ENCODE measurements around the gene PAK4. TPM values are rescaled to one million over a fixed set of nuclear protein-coding genes. Genes with fewer than 3 reads are reported as not detected.

Gene PAK4
- total RNA-seq, 1 experiment from 2014 or later, result 14.0 TPM

DNA sequence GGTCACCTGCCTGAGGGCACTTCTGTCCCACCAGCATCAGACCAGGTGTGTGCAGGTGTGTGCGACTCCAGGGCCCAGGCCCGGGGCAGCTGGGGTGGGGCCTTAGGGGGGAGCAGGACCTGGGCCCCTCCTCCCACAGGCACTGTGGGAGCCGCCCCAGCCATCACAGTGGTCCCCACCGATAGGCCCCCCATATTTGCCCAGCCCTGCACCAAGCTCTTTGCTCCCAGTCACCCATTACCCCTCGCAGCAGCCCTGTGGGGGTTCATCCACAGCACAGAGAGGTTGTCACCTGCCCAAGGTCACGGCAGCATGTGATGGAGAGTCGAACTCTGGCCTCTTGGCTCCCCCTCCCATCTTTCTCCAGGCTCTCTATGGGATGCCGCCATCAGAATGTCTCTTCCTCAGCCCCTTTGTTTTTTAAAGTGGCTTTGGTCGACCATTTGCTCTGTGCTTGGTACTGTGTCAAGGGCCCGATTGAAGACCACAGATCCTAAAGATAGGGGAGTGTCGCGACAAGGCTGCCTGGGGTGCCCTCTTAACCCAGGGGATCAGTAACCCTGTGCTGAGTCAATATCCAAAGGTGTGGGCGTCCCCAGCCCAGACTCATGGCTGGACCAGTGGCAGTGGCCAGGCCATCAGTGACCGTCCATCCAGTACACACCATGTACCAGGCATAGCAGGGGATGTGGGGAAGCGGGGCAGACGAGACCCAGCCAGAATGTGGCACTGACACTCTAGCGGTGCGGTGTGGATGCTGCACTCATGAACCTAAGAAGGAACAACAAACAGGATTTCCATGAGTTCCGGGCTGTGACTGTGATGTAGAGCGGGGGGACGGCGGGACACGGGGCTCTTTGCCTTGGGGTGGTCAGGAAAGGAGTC lies 42.9 kb downstream of the PAK4 start:
- Histone ChIP-seq H3K4me3 (ENCODE audit: insufficient read depth, low read depth, low read length) (no peak overlapping the region), H3K36me3 (replicated peaks; ENCODE audit: control insufficient read depth, insufficient read depth, low read length) (no peaks in the 10 kb centered on the region; the same call in 1 of the 2 replicates), H3K27me3 (ENCODE audit: control insufficient read depth, insufficient read depth, low read length) (no peaks in the 10 kb centered on the region)
- peak; percentile 66 for DNase-seq

- DNase-seq, result no peak
- Histone ChIP-seq H3K27me3 (ENCODE audit: control insufficient read depth, insufficient read depth, low read length) (no peaks in the 10 kb centered on the region), H3K36me3 (replicated peaks; ENCODE audit: control insufficient read depth, insufficient read depth, low read length) (no peaks in the 10 kb centered on the region; the same call in 1 of the 2 replicates)
Measured at GRCh38 chr19:39169143-39169810, 43.7 kb downstream of the PAK4 start.

DNA sequence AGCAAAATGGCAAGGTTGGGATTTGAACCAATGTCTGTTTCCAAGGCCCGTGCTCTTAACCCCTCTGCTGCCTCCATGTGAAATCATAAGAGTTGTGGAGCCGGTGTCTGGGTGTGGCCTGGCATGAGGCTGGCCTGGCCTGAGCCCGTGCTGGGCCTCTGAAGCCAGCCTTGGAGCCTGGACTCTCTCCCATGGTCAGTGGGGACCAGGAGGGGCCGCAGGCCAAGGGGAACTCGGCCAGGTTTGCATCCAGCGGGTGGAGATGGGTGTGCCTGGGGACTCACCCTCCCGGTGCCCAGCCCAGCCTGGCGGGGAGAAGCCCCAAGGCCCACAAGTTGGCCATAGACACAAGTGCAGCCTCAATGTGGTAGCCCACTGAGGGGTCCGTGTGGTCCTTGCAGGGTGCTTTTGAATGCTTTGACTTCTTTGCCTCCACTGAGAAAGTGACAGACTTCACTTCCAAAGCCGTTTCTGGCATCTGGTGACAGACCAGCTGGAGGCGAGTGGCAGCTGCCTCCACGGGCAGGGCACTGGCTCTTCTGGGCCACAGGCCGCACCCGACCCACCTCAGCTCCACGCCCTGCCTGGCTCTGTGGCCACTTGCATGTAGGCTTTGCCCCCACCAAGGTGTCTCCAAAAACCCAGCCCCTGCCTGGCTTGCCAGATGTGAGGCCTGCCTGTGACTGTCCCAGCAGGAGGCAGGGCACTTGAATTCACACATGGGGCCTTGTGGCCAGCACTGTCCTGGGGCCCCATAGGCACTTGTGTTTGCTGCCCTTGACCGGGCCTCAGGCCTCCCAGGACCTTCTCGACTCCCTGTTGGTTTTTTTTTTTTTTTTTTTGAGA lies 45.0 kb downstream of the PAK4 start:
- peak; percentile 64 for DNase-seq
- no peaks in the 10 kb centered on the region for H3K27me3 ChIP-seq (ENCODE audit: control insufficient read depth, insufficient read depth, low read length)
- H3K4me3 ChIP-seq (ENCODE audit: insufficient read depth, low read depth, low read length), result no peak overlapping the region

More at GRCh38 chr19:39169143-39169810, 43.7 kb downstream of the PAK4 start:
- H3K4me3 ChIP-seq (ENCODE audit: insufficient read depth, low read depth, low read length), result no peak overlapping the region

DNA sequence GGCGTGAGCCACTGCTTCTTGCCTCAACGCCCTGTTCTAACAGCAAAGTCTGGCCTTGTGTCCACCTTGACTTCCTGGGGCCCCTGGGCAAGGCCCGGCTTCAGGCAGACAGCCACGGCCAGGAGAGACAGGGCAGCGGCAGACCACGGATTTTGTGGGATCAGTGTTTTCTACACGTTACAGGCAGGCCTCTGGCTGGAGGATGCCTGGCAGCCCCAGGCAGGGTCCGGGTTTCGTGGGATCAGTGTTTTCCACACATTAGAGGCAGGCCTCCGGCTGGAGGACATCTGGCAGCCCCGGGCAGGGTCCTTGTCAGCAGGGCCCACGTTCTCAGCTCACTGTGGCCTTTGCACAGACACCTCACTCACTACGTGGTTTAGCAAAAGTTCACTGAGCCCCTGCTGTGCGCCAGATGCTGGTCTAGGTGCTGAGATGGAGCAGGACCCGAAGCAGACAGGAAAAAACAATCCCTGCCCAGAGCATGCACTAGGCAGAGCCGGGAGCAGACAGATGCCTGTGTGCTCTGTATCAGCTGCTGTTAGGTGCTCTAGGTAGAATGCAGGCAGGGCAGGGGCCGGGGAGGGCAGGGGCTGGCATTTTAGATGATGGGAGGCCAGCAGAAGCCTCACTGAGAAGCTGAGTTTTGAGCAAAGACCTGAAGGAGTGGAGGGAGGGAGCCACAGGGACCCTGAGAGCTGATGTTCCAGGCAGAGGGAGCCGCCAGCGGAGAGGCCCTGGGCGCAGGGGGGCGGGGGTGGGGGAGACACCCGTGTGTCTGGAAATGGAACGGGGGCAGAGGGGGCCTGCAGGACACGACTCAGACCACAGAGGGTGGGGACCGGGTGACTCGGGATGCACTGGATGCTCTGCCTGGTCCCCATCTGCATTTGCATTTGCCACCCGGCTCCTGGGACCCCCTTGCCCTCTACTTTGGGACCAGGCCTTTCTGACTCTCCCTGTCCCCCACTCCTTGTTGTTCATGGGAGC lies 46.2 kb downstream of the PAK4 start:
- H3K4me3 ChIP-seq (ENCODE audit: insufficient read depth, low read depth, low read length), result no peak overlapping the region
- peaks cover 4% of the 10 kb centered on the region for H3K36me3 ChIP-seq (replicated peaks; ENCODE audit: control insufficient read depth, insufficient read depth, low read length)
- no peak for DNase-seq
- no peaks in the 10 kb centered on the region for H3K27me3 ChIP-seq (ENCODE audit: control insufficient read depth, insufficient read depth, low read length)

More for the DNA sequence above, 45.0 kb downstream of the PAK4 start:
- H3K36me3 ChIP-seq (replicated peaks; ENCODE audit: control insufficient read depth, insufficient read depth, low read length), result no peaks in the 10 kb centered on the region; the same call in none of the 2 replicates

GRCh38 chr19:39172700-39173501 lies 47.3 kb downstream of the PAK4 start:
- no peaks in the 10 kb centered on the region for H3K27me3 ChIP-seq (ENCODE audit: control insufficient read depth, insufficient read depth, low read length)
- DNase-seq, result peak; percentile 65
- no peak overlapping the region for H3K4me3 ChIP-seq (ENCODE audit: insufficient read depth, low read depth, low read length)
- peaks cover 4% of the 10 kb centered on the region for H3K36me3 ChIP-seq (replicated peaks; ENCODE audit: control insufficient read depth, insufficient read depth, low read length)

GRCh38 chr19:39173502-39173991 lies 48.0 kb downstream of the PAK4 start:
- Histone ChIP-seq H3K4me3 (ENCODE audit: insufficient read depth, low read depth, low read length) (no peak overlapping the region), H3K36me3 (replicated peaks; ENCODE audit: control insufficient read depth, insufficient read depth, low read length) (peaks cover 4% of the 10 kb centered on the region), H3K27me3 (ENCODE audit: control insufficient read depth, insufficient read depth, low read length) (no peaks in the 10 kb centered on the region)
- no peak for DNase-seq

DNA sequence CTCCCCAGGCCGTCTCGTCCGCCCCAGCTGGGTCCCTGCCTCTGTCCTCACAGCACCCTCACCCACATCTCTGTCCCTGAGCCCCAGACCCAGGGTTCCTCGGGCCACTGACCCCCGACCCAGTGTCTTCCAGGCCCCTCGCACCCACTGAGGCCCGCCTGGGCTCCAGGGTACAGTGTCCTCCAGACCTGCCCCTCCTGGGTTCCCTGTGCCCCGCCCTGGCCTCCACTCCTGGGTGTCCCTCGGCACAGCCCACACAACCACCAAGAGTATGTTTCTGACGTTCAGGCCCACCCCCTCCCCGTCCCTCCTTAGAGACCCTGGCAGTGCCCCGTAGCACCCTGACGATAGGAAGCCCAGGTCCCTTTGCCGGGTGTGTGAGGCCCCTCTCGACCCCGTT lies 48.6 kb downstream of the PAK4 start:
- Histone ChIP-seq H3K36me3 (replicated peaks; ENCODE audit: control insufficient read depth, insufficient read depth, low read length) (peaks cover 4% of the 10 kb centered on the region), H3K27me3 (ENCODE audit: control insufficient read depth, insufficient read depth, low read length) (no peaks in the 10 kb centered on the region), H3K4me3 (ENCODE audit: insufficient read depth, low read depth, low read length) (no peak overlapping the region)
- no peak for DNase-seq

GRCh38 chr19:39174558-39175544 lies 49.3 kb downstream of the PAK4 start:
- H3K4me3 ChIP-seq (ENCODE audit: insufficient read depth, low read depth, low read length), result no peak overlapping the region
- no peak for DNase-seq
- no peaks in the 10 kb centered on the region for H3K27me3 ChIP-seq (ENCODE audit: control insufficient read depth, insufficient read depth, low read length)
- peaks cover 4% of the 10 kb centered on the region for H3K36me3 ChIP-seq (replicated peaks; ENCODE audit: control insufficient read depth, insufficient read depth, low read length)

DNA sequence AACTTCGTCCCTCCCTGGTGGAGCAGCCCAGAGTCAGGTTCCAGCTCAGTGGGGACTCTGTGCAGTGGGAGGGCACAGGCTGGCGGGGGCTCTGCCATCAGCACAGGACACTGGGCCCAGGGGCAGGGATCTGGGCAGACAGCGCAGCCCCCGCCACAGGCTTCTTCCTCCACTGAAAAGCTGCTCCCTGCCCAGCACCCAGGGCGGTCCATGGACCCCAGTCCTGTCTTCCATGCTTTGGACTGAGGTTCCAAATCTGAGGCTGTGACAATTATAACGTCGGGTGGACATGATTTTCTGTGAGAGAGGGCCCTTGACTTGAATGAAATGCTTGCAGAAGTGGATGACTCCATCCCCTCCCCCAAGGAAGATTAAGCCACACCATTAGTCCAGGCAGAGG lies 50.0 kb downstream of the PAK4 start:
- no peak overlapping the region for H3K4me3 ChIP-seq (ENCODE audit: insufficient read depth, low read depth, low read length)
- H3K27me3 ChIP-seq (ENCODE audit: control insufficient read depth, insufficient read depth, low read length), result no peaks in the 10 kb centered on the region
- no peak for DNase-seq
- peaks cover 4% of the 10 kb centered on the region for H3K36me3 ChIP-seq (replicated peaks; ENCODE audit: control insufficient read depth, insufficient read depth, low read length)

- DNase-seq, result no peak
- Histone ChIP-seq H3K4me3 (ENCODE audit: insufficient read depth, low read depth, low read length) (no peak overlapping the region), H3K27me3 (ENCODE audit: control insufficient read depth, insufficient read depth, low read length) (no peaks in the 10 kb centered on the region)
Measured at GRCh38 chr19:39177110-39177699, 51.6 kb downstream of the PAK4 start.

GRCh38 chr19:39177736-39178135 lies 52.1 kb downstream of the PAK4 start:
- peaks cover 4% of the 10 kb centered on the region for H3K36me3 ChIP-seq (replicated peaks; ENCODE audit: control insufficient read depth, insufficient read depth, low read length)
- no peak for DNase-seq
- no peaks in the 10 kb centered on the region for H3K27me3 ChIP-seq (ENCODE audit: control insufficient read depth, insufficient read depth, low read length)
- no peak overlapping the region for H3K4me3 ChIP-seq (ENCODE audit: insufficient read depth, low read depth, low read length)

More at GRCh38 chr19:39177110-39177699, 51.6 kb downstream of the PAK4 start:
- peaks cover 4% of the 10 kb centered on the region for H3K36me3 ChIP-seq (replicated peaks; ENCODE audit: control insufficient read depth, insufficient read depth, low read length)

Measured in H7 (cell line).